HCT116 (cell line): Measurements from ENCODE around the gene BCO2. TPM values are rescaled to one million over a fixed set of nuclear protein-coding genes. Genes with fewer than 3 reads are reported as not detected.

Source experiments
- ATAC-seq: fragments of 200-7000 bp; cut with Tn5 transposase; 2 replicates; pipeline ENCODE4 v1.9.1; 2020; ENCODE audit warnings: mild to moderate bottlenecking, moderate library complexity
- BruUV-seq: library from RNA; stranded (reverse); fragments of 400-500 nt; replicated peaks from 2 replicates; lab custom pipeline; 2021; lab: Mats Ljungman, UMichigan
- CTCF ChIA-PET: fragments of 300-600 bp; sonication (Branson Sonifier 250); formaldehyde crosslinking; loops from one replicate; lab custom pipeline; 2021; ENCODE audit warnings: antibody characterized with exemption; lab: Charles Lee
- POLR2A ChIA-PET: fragments of 300-600, 350-600 bp; sonication (Branson Sonifier 250); formaldehyde crosslinking; loops from one replicate; lab custom pipeline; 2021; ENCODE audit warnings: antibody characterized with exemption; lab: Charles Lee
- RAD21 ChIA-PET, 2 experiments: fragments of 300-600 bp; sonication (Branson Sonifier 250); formaldehyde crosslinking; loops; one replicate each; lab custom pipeline; 2023; ENCODE audit warnings: low total read pairs in 2 of 2; ENCODE audit not compliant: uncharacterized antibody in 2 of 2, unreplicated experiment in 2 of 2, low non-redundant PET in 1 of 2; lab: Charles Lee
- DNase-seq: peaks from one replicate; pipeline ENCODE4 v3.0.0-alpha.2; 2010; ENCODE audit warnings: low read depth, low spot score
- H2AFZ ChIP-seq: fragments of 200-600 bp; shearing (Covaris generic), sonication (generic); 2 replicates; pipeline ENCODE4 v1.6.1; 2017; ENCODE audit warnings: low read depth, mixed run types, mixed read lengths, antibody characterized with exemption, low read length; ENCODE audit not compliant: poor library complexity, severe bottlenecking
- H3K27ac ChIP-seq: 2 replicates; pipeline ENCODE4 v1.5.1; 2012; ENCODE audit warnings: low read depth, low read length
- H3K27me3 ChIP-seq: fragments of 200-600 bp; sonication (generic); 2 replicates; pipeline ENCODE4 v1.6.1; 2016; ENCODE audit warnings: mixed run types, low read length, mixed read lengths; ENCODE audit not compliant: insufficient read depth
- H3K36me3 ChIP-seq, 2 experiments: fragments of 200-500 bp in 1 of 2; fragments of 200-600 bp in 1 of 2; sonication (Bioruptor generic) in 1 of 2; sonication (generic) in 1 of 2; 2 replicates each; pipeline versions ENCODE4 v1.5.1 to v1.6.1; 2014 to 2016; ENCODE audit warnings: low read length in 2 of 2, inconsistent platforms in 1 of 2, mixed read lengths in 1 of 2, mixed run types in 1 of 2; ENCODE audit not compliant: insufficient read depth in 2 of 2, control insufficient read depth in 1 of 2
- H3K4me1 ChIP-seq, 2 experiments: fragments of 200-600 bp in 1 of 2; sonication (generic) in 1 of 2; 2 replicates each; pipeline versions ENCODE4 v1.5.1 to v1.6.1; 2012 to 2017; ENCODE audit warnings: low read length in 2 of 2, inconsistent platforms in 1 of 2, mild to moderate bottlenecking in 1 of 2, mixed read lengths in 1 of 2, mixed run types in 1 of 2, moderate library complexity in 1 of 2; ENCODE audit not compliant: insufficient read depth in 2 of 2, control insufficient read depth in 1 of 2
- H3K4me2 ChIP-seq: fragments of 200-600 bp; sonication (generic); 2 replicates; pipeline ENCODE4 v1.6.1; 2017; ENCODE audit warnings: mixed run types, low read length, mixed read lengths
- H3K4me3 ChIP-seq, 2 experiments: fragments of 200-600 bp in 1 of 2; sonication (generic) in 1 of 2; replicated peaks in 1 of 2; 2 replicates each; pipeline ENCODE4 v1.5.1; 2011 to 2016; ENCODE audit warnings: low read length in 2 of 2, control low read depth in 1 of 2, low read depth in 1 of 2, mild to moderate bottlenecking in 1 of 2, mixed read lengths in 1 of 2, mixed run types in 1 of 2
- H3K79me2 ChIP-seq: fragments of 200-600 bp; sonication (generic); 2 replicates; pipeline ENCODE4 v1.6.1; 2017; ENCODE audit warnings: mild to moderate bottlenecking, mixed run types, low read length, moderate library complexity, mixed read lengths; ENCODE audit not compliant: insufficient read depth
- H3K9ac ChIP-seq: fragments of 200-600 bp; sonication (generic); 2 replicates; pipeline ENCODE4 v1.6.1; 2016; ENCODE audit warnings: low read length, mixed read lengths
- H3K9me2 ChIP-seq: fragments of 200-600 bp; sonication (generic), shearing (Covaris generic); 2 replicates; pipeline ENCODE4 v1.6.1; 2017; ENCODE audit warnings: mixed run types, mild to moderate bottlenecking, moderate library complexity; ENCODE audit not compliant: insufficient read depth
- H3K9me3 ChIP-seq, 2 experiments: fragments of 200-500 bp in 1 of 2; fragments of 200-600 bp in 1 of 2; sonication (Bioruptor generic) in 1 of 2; sonication (generic) in 1 of 2; 2 replicates each; pipeline ENCODE4 v1.6.1; 2014 to 2017; ENCODE audit warnings: low read length in 2 of 2, mixed read lengths in 2 of 2, inconsistent platforms in 1 of 2, low read depth in 1 of 2, mild to moderate bottlenecking in 1 of 2, mixed run types in 1 of 2, moderate library complexity in 1 of 2; ENCODE audit not compliant: control insufficient read depth in 1 of 2, insufficient read depth in 1 of 2
- H4K20me1 ChIP-seq: fragments of 200-600 bp; sonication (generic), shearing (Covaris generic); 2 replicates; pipeline ENCODE4 v1.6.1; 2017; ENCODE audit warnings: mixed run types, mild to moderate bottlenecking, moderate library complexity; ENCODE audit not compliant: insufficient read depth
- CEBPB ChIP-seq: IDR thresholded peaks from 2 replicates; pipeline ENCODE4 v1.6.1; 2012; ENCODE audit warnings: low read depth
- CTCF ChIP-seq, 3 experiments: fragments of 200-600 bp in 1 of 3; sonication (generic) in 1 of 3; IDR thresholded peaks in 2 of 3; conservative IDR thresholded peaks in 1 of 3; 2 replicates each; pipeline ENCODE4 v1.5.1; 2012 to 2017; ENCODE audit warnings: low read depth in 2 of 3, low read length in 2 of 3, antibody characterized with exemption in 1 of 3, borderline replicate concordance in 1 of 3, control low read depth in 1 of 3, mild to moderate bottlenecking in 1 of 3, mixed read lengths in 1 of 3, mixed run types in 1 of 3, moderate library complexity in 1 of 3; ENCODE audit not compliant: insufficient read depth in 1 of 3
- EZH2 ChIP-seq: fragments of 200-600 bp; sonication (generic); IDR thresholded peaks from 2 replicates; pipeline ENCODE4 v1.6.1; 2017; ENCODE audit warnings: antibody characterized with exemption, mixed run types
- POLR2A ChIP-seq: IDR thresholded peaks from 2 replicates; pipeline ENCODE4 v1.7.0; 2011; ENCODE audit warnings: borderline replicate concordance; ENCODE audit not compliant: insufficient read depth, insufficient read length; ENCODE audit errors: extremely low read depth
- POLR2AphosphoS5 ChIP-seq: IDR thresholded peaks from 2 replicates; pipeline ENCODE4 v1.6.1; 2011; ENCODE audit warnings: mild to moderate bottlenecking, low read depth, low read length, moderate library complexity
- RAD21 ChIP-seq: IDR thresholded peaks from 2 replicates; pipeline ENCODE4 v1.6.1; 2012; ENCODE audit warnings: low read depth, mild to moderate bottlenecking
- SIN3A ChIP-seq: IDR thresholded peaks from 2 replicates; pipeline ENCODE4 v1.6.1; 2012; ENCODE audit warnings: low read depth
- ZFX ChIP-seq: fragments of 450-650 bp; IDR thresholded peaks from 2 replicates; pipeline ENCODE4 v1.6.1; 2017
- ZNF274 ChIP-seq: fragments of 200-500 bp; sonication (Bioruptor generic); IDR thresholded peaks from 2 replicates; pipeline ENCODE4 v1.6.1; 2014; ENCODE audit warnings: mild to moderate bottlenecking, low read depth, low read length, inconsistent platforms
- intact Hi-C: fragments of 100-400 bp; cut with micrococcal nuclease; formaldehyde crosslinking; loops from 2 replicates; pipeline ENCODE4 v1.10.0; 2022
- total RNA-seq: library from RNA; stranded (reverse); gene quantifications from one replicate; pipeline ENCODE4 v1.2.1, GENCODE V29; 2021; ENCODE audit not compliant: unreplicated experiment

The BCO2 gene
- total RNA-seq, 1 experiment from 2014 or later, result 4.0 TPM

- no peak overlapping the region for H2AFZ ChIP-seq
- RAD21 ChIA-PET, result no interaction called here
- no peak overlapping the region for H3K27ac ChIP-seq
- no peak for ATAC-seq
- no peak for DNase-seq
- CTCF ChIA-PET, result no interaction called here
- no peak overlapping the region for H3K9ac ChIP-seq
- peaks cover 0 to 6% of the 10 kb centered on the region in 2 experiments; a peak in 2 of 4 replicates for H3K36me3 ChIP-seq
- H3K79me2 ChIP-seq, result peaks cover 55% of the 10 kb centered on the region
- H3K4me1 ChIP-seq, result peaks cover 4 to 9% of the 10 kb centered on the region in 2 experiments
- no peak overlapping the region for H3K4me2 ChIP-seq
- H3K27me3 ChIP-seq, result no peaks in the 10 kb centered on the region
- POLR2A ChIA-PET, result no interaction called here
- no peaks in the 10 kb centered on the region for H3K9me2 ChIP-seq
- TF ChIP-seq POLR2AphosphoS5 (no peak), ZFX (no peak), ZNF274 (no peak), EZH2 (no peak), CEBPB (no peak), CTCF (IDR thresholded peaks at IDR 0.05 in 2 of 3, conservative IDR thresholded peaks at IDR 0.05 in 1 of 3; ENCODE audit: borderline replicate concordance in 1 of 3, insufficient read depth in 1 of 3, low read depth in 2 of 3, low read length in 2 of 3) (no peak), SIN3A (no peak), POLR2A (no peak), RAD21 (no peak)
- H4K20me1 ChIP-seq, result no peaks in the 10 kb centered on the region
- BruUV-seq, result no TSS peak
- H3K4me3 ChIP-seq, result no peak overlapping the region
- no peaks in the 10 kb centered on the region for H3K9me3 ChIP-seq
- intact Hi-C loops, result no loop called here
Measured at GRCh38 chr11:112229159-112229558, 53.8 kb downstream of the BCO2 start.
